Hepatocyte (in vitro differentiated cells): ENCODE results near the gene BAG5. TPM values are rescaled to one million over a fixed set of nuclear protein-coding genes. Genes with fewer than 3 reads are reported as not detected.

Experiments
- DNase-seq: peaks from one replicate; pipeline ENCODE4 v3.0.0-alpha.2; 2016; ENCODE audit warnings: low spot score
- H2AFZ ChIP-seq: fragments of 200-600 bp; sonication (generic); 2 replicates; pipeline ENCODE4 v1.6.0; 2016; ENCODE audit warnings: antibody characterized with exemption, mild to moderate bottlenecking
- H3K27ac ChIP-seq: fragments of 200-600 bp; sonication (generic); 2 replicates; pipeline ENCODE4 v1.5.1; 2016; ENCODE audit warnings: mild to moderate bottlenecking
- H3K27me3 ChIP-seq: fragments of 200-600 bp; sonication (generic); 2 replicates; pipeline ENCODE4 v1.6.1; 2016
- H3K36me3 ChIP-seq: fragments of 200-600 bp; sonication (generic); replicated peaks from 2 replicates; pipeline ENCODE4 v1.5.1; 2016; ENCODE audit warnings: low read depth; ENCODE audit not compliant: insufficient read depth
- H3K4me1 ChIP-seq: fragments of 200-600 bp; sonication (generic); 2 replicates; pipeline ENCODE4 v1.5.1; 2016; ENCODE audit warnings: mild to moderate bottlenecking, moderate library complexity; ENCODE audit not compliant: insufficient read depth
- H3K4me2 ChIP-seq: fragments of 200-600 bp; sonication (generic); 2 replicates; pipeline ENCODE4 v1.6.0; 2016
- H3K4me3 ChIP-seq: fragments of 200-600 bp; sonication (generic); 2 replicates; pipeline ENCODE4 v1.5.1; 2016; ENCODE audit warnings: mild to moderate bottlenecking
- H3K79me2 ChIP-seq: fragments of 200-600 bp; sonication (generic); 2 replicates; pipeline ENCODE4 v1.6.0; 2017; ENCODE audit warnings: mild to moderate bottlenecking
- H3K9me2 ChIP-seq: fragments of 200-600 bp; sonication (generic); replicated peaks from 2 replicates; pipeline ENCODE4 v1.6.0; 2017; ENCODE audit warnings: mild to moderate bottlenecking; ENCODE audit not compliant: insufficient read depth
- H3K9me3 ChIP-seq: fragments of 200-600 bp; sonication (generic); 2 replicates; pipeline ENCODE4 v1.5.1; 2016; ENCODE audit warnings: low read depth, mild to moderate bottlenecking
- H4K20me1 ChIP-seq: fragments of 200-600 bp; sonication (generic); 2 replicates; pipeline ENCODE4 v1.6.0; 2016; ENCODE audit warnings: mild to moderate bottlenecking; ENCODE audit not compliant: insufficient read depth, poor library complexity, severe bottlenecking
- EZH2 ChIP-seq: fragments of 200-600 bp; sonication (generic); IDR thresholded peaks from 2 replicates; pipeline ENCODE4 v1.6.1; 2016; ENCODE audit warnings: antibody characterized with exemption, mild to moderate bottlenecking, borderline replicate concordance
- EZH2phosphoT487 ChIP-seq: fragments of 200-600 bp; sonication (generic); IDR thresholded peaks from one replicate; pipeline ENCODE4 v1.6.1; 2018; ENCODE audit warnings: antibody characterized with exemption, mild to moderate bottlenecking, low read depth, moderate library complexity; ENCODE audit not compliant: unreplicated experiment, severe bottlenecking
- WGBS: methylation state at CpG from one replicate; pipeline ENCODE4 v1.1.6; 2016; ENCODE audit warnings: low lambda C conversion rate; ENCODE audit errors: missing lambda C conversion rate; 5-methylcytosine and 5-hydroxymethylcytosine counted together
- polyA plus RNA-seq: library from polyadenylated mRNA; unstranded; fragments of >200 nt; fragmentation: Nextera tagmentation; extraction: Ambion mirVana; gene quantifications from 2 replicates; pipeline ENCODE4 v1.2.1, GENCODE V29; 2016
- small RNA-seq: library from RNA; depleted of rRNA; stranded (forward); fragments of <200 nt; gene quantifications from one replicate; pipeline ENCODE3, GENCODE V24; 2014
- total RNA-seq: library from RNA; depleted of rRNA; stranded (reverse); fragments of >200 nt; gene quantifications from 2 replicates; pipeline ENCODE4 v1.2.3, GENCODE V29; 2014
- TF ChIP-seq, protein P1 (sequence below): fragments of 200-600 bp; sonication (generic); IDR thresholded peaks from 2 replicates; pipeline ENCODE4 v1.5.1; 2016; ENCODE audit warnings: antibody characterized with exemption, mild to moderate bottlenecking; ENCODE audit not compliant: poor library complexity

The BAG5 gene
- total and polyA plus RNA-seq, 2 experiments from 2014 or later: 13.9 to 27.4 TPM

GRCh38 chr14:103507751-103508150 is 54.7 kb downstream of the BAG5 start:
- Histone ChIP-seq H3K9me3 (no peaks in the 10 kb centered on the region), H3K27ac (no peak overlapping the region), H3K79me2 (no peaks in the 10 kb centered on the region), H3K4me3 (no peak overlapping the region), H3K9me2 (no peaks in the 10 kb centered on the region), H3K36me3 (peaks cover 2% of the 10 kb centered on the region), H4K20me1 (no peaks in the 10 kb centered on the region), H3K4me1 (no peaks in the 10 kb centered on the region), H2AFZ (no peak overlapping the region), H3K4me2 (no peak overlapping the region), H3K27me3 (no peaks in the 10 kb centered on the region)
- TF ChIP-seq, protein P1, sequence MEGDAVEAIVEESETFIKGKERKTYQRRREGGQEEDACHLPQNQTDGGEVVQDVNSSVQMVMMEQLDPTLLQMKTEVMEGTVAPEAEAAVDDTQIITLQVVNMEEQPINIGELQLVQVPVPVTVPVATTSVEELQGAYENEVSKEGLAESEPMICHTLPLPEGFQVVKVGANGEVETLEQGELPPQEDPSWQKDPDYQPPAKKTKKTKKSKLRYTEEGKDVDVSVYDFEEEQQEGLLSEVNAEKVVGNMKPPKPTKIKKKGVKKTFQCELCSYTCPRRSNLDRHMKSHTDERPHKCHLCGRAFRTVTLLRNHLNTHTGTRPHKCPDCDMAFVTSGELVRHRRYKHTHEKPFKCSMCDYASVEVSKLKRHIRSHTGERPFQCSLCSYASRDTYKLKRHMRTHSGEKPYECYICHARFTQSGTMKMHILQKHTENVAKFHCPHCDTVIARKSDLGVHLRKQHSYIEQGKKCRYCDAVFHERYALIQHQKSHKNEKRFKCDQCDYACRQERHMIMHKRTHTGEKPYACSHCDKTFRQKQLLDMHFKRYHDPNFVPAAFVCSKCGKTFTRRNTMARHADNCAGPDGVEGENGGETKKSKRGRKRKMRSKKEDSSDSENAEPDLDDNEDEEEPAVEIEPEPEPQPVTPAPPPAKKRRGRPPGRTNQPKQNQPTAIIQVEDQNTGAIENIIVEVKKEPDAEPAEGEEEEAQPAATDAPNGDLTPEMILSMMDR: no peak
- no peak for TF ChIP-seq EZH2
- no peak for TF ChIP-seq EZH2phosphoT487
- WGBS: 95% methylated on average over 3 of the region's 3 CpGs
- no peak for DNase-seq

Small RNAs within 50 kb of the gene (small RNA-seq; reads per million reads assigned to genes)
- gene RNU4-68P (not detected), gene RNU7-160P (not detected)

Other genes starting within 250 kb of the BAG5 start
- gene EIF5, start 228.4 kb downstream of the BAG5 start, total RNA-seq: 151 and 161 TPM in 2 replicates
- gene EIF5, start 228.4 kb downstream of the BAG5 start, polyA plus RNA-seq: 331 and 355 TPM in 2 replicates
- gene MARK3, start 177.2 kb downstream of the BAG5 start, total RNA-seq: 59.2 and 71.7 TPM in 2 replicates
- 56.3 and 76.7 TPM in 2 replicates for gene MARK3, start 177.2 kb downstream of the BAG5 start, polyA plus RNA-seq
- 523 and 682 TPM in 2 replicates for gene CKB, start 39.8 kb downstream of the BAG5 start, total RNA-seq
- gene CKB, start 39.8 kb downstream of the BAG5 start, polyA plus RNA-seq: 2,788 and 2,829 TPM in 2 replicates
- gene TRMT61A, start 33.5 kb downstream of the BAG5 start, total RNA-seq: 8.2 and 8.9 TPM in 2 replicates
- 13.2 and 15.0 TPM in 2 replicates for gene TRMT61A, start 33.5 kb downstream of the BAG5 start, polyA plus RNA-seq
- 58.7 and 59.1 TPM in 2 replicates for gene COA8, start 303 bp upstream of the BAG5 start, total RNA-seq
- gene COA8, start 303 bp upstream of the BAG5 start, polyA plus RNA-seq: 68.2 and 71.5 TPM in 2 replicates
- 115 and 122 TPM in 2 replicates for gene KLC1, start 66.6 kb upstream of the BAG5 start, total RNA-seq
- 95.4 and 130 TPM in 2 replicates for gene KLC1, start 66.6 kb upstream of the BAG5 start, polyA plus RNA-seq
- 7.1 and 9.1 TPM in 2 replicates for gene XRCC3, start 152.8 kb upstream of the BAG5 start, total RNA-seq
- 7.7 and 8.2 TPM in 2 replicates for gene XRCC3, start 152.8 kb upstream of the BAG5 start, polyA plus RNA-seq
- gene ZFYVE21, start 153.2 kb upstream of the BAG5 start, total RNA-seq: 39.4 and 59.2 TPM in 2 replicates
- 51.3 and 55.2 TPM in 2 replicates for gene ZFYVE21, start 153.2 kb upstream of the BAG5 start, polyA plus RNA-seq